ENCODE data around the gene SMYD4.

- TF ChIP-seq CTCF (conservative IDR thresholded peaks at IDR 0.05; ENCODE audit: low read depth in 2 of 2), result no peak
- TF ChIP-seq, protein P1, sequence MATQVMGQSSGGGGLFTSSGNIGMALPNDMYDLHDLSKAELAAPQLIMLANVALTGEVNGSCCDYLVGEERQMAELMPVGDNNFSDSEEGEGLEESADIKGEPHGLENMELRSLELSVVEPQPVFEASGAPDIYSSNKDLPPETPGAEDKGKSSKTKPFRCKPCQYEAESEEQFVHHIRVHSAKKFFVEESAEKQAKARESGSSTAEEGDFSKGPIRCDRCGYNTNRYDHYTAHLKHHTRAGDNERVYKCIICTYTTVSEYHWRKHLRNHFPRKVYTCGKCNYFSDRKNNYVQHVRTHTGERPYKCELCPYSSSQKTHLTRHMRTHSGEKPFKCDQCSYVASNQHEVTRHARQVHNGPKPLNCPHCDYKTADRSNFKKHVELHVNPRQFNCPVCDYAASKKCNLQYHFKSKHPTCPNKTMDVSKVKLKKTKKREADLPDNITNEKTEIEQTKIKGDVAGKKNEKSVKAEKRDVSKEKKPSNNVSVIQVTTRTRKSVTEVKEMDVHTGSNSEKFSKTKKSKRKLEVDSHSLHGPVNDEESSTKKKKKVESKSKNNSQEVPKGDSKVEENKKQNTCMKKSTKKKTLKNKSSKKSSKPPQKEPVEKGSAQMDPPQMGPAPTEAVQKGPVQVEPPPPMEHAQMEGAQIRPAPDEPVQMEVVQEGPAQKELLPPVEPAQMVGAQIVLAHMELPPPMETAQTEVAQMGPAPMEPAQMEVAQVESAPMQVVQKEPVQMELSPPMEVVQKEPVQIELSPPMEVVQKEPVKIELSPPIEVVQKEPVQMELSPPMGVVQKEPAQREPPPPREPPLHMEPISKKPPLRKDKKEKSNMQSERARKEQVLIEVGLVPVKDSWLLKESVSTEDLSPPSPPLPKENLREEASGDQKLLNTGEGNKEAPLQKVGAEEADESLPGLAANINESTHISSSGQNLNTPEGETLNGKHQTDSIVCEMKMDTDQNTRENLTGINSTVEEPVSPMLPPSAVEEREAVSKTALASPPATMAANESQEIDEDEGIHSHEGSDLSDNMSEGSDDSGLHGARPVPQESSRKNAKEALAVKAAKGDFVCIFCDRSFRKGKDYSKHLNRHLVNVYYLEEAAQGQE (IDR thresholded peaks at IDR 0.05; ENCODE audit: unreplicated experiment), result no peak
These were observed 55.1 kb downstream of the SMYD4 start for GRCh38 chr17:1774390-1775176.
